Head of caudate nucleus (tissue), 42 donors: ENCODE measurements around the gene TFF3.
"Not testable (repeated sequence)": the region's sequence is repeated elsewhere in the genome, so short reads cannot be mapped to it uniquely, and the experiment has no call there.

Experiments
- DNase-seq, 42 donors: peaks; one replicate each; pipeline versions ENCODE4 v3.0.0 to v3.0.0-alpha.2; 2020 to 2021; ENCODE audit warnings: mixed read lengths in 7 of 42
- intact Hi-C: fragments of 100-400 bp; cut with DNase I; formaldehyde crosslinking; loops from one replicate; pipeline ENCODE4 v1.15.0; 2022

The TFF3 gene

DNA sequence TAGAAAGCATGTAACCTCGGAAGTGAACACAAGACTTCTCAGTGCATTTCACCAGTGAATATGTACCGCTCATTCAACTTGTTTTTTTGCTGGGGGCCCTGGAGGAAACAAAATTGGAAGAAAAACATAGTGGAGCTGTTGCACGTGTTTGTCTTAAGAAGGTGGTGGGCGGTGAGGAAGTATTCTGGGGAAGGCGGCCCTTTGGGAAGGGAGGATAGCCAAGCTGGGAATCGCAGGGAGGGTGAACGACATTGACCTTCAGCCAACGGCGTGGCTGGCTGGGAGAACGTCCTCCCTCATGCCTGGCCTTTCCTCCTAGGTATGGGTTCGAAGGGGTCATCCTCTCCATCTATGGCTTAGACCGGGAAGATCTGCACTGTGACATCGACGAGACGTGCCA is 19.4 kb downstream of the TFF3 start:
- intact Hi-C loops = no loop called here
- DNase-seq = no peak

DNA sequence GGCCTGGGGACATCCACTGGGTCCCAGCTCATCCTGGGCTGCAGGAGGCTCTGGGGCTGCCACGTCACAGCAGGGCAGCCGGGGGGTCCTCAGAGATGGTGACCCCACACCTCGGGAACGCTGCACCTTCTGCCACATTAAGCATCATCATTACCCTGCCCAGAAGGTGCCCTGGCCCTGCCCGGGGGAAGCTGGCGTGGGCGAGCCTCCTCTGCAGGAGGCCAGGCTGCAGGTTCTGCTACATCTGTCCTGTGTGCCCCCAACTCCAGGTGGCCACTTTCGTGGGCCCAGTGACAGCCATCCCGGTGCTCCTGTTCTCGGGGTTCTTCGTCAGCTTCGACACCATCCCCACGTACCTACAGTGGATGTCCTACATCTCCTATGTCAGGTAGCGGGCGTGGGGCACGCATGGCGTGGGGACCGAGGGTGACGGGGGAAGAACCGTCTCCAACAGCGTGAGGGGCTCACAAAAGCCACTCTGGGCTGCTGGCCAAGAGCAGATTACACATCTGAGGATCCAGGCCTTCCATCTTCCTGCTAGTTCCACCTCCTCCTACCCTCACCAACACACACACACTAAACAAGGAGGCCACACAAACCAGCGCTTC is 20.8 kb downstream of the TFF3 start:
- intact Hi-C loops = no loop called here
- no peak for DNase-seq

DNA sequence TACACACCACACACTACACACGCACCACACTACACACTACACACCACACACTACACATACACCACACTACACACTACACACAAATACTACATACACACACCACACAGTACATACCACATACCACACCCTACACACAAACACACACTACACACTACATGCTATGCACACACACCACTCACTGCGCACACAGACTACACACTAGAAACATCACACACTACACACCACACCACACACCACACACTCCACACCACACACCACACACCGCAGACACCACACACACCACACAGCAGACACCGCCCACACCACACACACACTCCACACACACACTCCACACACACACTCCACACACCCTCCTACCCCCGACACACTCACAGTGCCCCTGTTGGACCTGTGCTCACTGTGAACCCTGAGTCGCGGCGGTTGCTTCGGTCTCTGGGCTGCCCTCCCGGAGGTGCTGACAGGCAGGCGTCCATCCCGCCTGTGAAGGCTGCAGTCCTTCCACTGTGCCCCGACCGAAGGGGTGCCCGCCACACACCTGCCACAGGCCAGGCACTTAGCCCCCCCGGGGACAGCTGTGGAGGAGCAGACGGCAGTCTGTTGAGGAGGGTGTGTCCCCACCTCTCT is 21.4 kb downstream of the TFF3 start:
- no peak for DNase-seq
- intact Hi-C loops = no loop called here

DNA sequence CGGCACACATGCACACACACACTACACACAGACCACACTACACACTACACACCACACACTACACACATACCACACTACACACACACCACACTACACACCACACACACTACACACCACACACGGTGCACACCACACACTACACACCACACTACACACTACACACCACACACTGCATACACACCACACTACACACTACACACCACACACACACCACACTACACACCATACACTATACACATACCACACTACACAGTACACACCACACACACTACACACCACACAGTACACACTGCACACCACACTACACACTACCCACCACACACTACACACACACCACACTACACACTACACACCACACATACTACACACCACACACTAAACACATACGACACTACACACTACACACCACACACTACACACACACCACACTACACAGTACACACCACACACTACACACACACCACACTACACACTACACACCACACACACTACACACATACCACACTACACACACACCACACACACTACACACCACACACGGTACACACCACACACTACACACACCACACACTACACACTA is 22.6 kb downstream of the TFF3 start:
- intact Hi-C loops, DNase-seq: not testable (repeated sequence)

DNA sequence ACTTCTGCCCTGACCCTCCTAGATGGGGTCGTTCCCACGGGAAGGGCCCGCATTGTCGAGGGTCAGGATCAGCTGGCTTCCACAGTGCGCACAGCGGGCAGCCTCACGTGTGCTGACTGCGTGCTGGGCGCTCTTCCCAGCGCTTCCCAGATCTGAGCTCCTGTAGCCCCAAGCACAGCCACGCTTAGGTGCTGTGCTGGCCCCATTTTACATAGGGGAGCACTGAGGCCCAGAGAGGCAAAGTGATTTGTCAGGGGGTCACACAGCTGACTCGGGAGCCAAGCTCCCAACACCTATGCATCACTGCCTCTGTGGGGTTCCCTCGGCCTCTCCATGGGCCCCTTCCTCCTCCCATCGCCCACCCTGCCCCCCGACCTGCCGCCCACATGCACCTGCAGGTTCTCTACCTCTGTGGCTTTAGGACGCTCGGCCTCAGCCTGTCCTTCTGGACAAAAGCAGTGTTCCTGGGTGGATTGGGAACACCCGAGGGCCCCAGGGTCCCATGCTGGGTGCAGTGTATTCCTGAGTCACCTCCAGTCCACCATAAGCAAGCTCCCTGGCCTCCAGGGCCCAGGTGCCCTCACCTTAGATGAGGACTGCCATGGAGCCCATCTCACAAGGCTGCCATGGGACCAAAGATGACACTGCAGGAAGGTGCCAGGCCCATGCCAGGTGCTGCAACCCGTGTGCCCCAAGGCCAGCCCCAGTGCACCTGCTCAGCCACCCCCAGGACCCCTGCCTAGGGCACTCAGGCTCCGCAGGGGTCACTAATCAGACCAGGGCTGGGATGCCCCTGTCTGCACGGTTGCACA is 23.3 kb downstream of the TFF3 start:
- intact Hi-C loops = no loop called here

DNA sequence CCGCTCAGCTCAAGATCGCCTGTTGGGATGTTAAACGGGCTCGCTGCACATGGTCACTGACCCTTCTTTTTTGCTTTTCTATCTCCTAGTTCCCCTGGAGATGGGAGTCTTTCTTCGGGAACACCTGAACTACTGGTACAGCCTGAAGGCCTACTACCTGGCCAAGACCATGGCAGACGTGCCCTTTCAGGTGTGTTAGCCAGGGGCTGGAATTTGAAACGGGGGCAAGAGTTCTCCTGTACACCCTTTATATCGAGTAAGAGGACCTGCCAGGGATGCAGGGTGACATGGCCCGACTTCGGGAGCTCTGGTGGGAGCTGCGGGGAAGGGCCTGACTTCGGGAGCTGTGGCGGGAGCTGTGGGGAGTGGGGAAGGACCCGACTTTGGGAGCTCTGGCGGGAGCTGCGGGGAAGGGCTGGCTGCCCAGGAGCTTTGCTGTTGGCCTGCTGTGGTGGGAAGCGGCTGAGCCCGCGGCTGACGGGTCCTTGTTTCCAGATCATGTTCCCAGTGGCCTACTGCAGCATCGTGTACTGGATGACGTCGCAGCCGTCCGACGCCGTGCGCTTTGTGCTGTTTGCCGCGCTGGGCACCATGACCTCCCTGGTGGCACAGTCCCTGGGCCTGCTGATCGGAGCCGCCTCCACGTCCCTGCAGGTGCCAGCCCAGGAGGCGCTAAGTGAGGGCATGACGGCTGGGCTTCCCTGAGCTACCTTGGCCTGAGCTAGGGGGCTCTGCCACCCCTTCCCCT is 24.0 kb downstream of the TFF3 start:
- no peak for DNase-seq
- intact Hi-C loops = no loop called here

More for the DNA sequence above, 23.3 kb downstream of the TFF3 start:
- no peak for DNase-seq

DNA sequence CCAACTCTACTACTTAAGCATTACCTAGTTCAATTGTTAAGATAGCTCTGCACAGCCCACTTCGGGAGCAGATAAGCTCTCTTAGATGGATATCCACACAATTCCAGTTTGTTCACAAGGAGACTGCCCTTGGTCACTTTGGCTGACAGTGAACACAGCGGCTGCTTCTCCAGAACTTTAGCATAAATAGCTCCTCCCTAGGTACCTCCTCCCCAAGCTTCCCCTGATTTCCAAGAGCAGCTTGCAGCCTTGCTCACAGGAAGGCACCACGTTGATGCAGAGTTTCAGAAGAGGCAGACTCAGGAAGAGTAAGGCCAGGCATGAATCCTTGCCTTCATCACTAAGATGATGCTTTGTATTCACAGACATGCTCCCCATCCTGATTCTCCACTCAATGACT is 24.7 kb downstream of the TFF3 start:
- intact Hi-C loops = no loop called here
- DNase-seq = no peak

DNA sequence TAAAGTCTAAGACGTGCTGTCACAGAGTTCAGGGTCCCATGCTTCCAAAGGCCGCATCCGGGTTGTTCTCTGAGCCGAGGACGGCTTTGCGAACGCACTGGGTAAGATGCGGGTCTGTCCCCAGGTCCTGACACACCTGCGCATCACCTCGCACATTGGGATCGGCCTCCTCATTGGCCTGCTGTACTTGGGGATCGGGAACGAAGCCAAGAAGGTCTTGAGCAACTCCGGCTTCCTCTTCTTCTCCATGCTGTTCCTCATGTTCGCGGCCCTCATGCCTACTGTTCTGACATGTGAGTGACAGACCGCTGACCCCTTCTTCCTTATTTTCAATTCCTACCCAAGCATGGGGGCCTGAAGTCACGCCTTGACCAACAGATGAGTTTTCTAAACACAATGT is 25.3 kb downstream of the TFF3 start:
- DNase-seq = peak in 35 of 42 donors; percentile 26 to 76 (median 48)

DNA sequence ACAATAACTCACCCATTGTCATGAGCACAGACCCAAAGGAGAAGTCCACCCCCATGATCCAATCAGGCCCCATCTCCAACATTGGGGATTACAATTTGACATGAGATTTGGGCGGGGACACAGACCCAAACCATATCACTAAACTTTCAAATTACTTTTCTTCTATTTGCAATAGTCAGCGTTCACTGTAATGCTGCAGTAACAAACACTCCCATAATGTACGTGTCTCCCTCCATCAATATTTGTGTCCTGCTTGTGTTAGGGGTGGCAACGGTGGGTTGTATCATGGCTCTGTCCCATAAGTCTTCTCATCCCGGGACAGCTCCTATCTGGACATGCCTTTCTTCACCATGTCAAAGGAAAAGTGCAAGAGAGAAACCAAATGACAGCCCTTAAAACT is 26.2 kb downstream of the TFF3 start:
- DNase-seq = no peak
- intact Hi-C loops = no loop called here

More for the DNA sequence above, 25.3 kb downstream of the TFF3 start:
- intact Hi-C loops = no loop called here

DNA sequence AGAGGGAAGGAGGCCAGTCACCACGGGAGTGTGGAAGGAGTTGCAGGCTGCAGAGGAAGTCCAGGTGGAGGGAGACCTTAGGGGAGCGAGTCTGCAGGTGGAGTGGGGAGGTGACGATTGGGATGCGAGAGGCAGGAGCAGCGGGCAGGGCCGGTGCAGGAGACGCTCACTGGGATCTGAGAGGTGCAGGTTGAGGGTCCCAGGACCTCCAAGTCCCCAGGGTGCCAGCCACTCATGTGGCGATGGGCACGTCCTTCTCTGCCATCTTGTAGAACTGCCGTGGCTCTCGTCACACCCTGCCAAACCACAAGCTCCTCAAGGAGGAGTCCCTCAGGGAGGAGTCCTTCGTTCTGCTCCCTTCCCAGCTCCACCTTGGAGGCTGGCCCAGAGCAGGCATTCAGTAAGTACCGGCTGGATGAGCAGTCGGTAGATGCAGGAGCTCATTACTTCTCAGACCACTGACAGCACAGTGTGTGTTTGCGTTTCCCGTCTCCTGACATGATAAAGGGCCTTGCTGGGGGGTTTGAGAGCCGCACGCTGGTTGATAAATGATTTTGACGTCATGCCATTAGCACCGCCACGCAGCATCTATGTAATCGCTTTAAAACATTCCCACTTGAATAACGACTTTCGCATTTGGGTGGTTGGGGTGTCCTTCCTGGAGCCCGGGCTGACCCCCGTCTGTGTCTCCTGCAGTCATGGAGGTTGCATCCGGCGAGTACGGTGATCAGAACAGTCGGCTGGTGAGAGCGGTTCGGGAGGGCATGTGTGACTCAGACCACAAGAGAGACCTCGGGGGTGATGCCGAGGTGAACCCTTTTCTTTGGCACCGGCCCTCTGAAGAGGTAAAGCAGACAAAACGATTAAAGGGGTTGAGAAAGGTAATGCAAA is 27.8 kb downstream of the TFF3 start:
- DNase-seq = no peak
- intact Hi-C loops = no loop called here

DNA sequence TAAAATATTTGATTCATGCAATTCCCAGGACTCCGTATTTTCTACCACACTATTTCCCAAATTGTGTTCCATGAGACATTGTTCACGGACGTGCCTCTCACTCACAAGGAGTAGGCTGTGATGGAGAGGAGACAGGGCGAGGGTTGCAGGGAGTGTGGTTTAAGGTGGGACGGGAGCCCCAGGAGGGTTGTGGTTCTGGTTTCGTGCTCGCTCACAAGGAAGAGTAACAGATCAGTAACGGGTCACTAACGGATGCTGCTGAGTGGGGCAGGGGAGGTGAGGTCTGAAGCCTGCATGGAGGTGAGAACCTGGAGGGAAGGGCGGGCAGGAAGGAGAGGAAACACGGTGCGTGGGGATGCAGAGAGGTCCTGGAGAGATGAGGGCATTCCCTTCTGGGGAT is 28.8 kb downstream of the TFF3 start:
- intact Hi-C loops = no loop called here
- peak in 3 of 42 donors; percentile 38 to 72 (median 58) for DNase-seq

DNA sequence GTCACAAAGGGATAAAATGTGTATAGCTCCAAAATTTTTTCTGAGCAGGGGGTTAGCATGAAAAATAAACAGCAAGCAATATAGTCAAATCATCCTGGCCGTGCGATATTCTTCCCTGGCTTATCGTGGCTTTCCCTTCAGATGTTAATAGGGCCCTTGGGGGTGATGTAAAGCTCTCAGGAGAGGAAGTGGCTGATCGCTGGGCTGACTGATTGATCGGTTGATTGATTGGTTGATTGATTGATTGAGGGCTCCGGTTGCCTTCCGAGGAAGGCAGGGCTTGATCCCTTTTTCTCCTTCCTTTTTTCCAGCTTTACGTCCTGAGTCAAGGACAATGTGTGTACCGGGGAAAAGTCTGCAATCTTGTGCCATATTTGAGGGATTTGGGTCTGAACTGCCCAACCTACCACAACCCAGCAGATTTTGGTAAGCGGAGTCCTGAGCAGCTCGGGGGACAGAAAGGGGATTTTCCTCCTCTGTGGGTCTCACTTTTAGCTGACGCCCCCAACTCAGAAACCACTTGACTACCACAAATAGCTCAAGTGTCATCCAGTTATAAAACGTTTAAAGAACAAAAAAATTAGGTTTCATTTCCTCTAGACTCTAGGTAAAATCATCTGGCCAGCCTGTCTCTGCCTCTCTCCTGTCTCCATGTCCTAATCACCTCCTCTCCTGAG is 29.5 kb downstream of the TFF3 start:
- no peak for DNase-seq
- intact Hi-C loops = no loop called here

DNA sequence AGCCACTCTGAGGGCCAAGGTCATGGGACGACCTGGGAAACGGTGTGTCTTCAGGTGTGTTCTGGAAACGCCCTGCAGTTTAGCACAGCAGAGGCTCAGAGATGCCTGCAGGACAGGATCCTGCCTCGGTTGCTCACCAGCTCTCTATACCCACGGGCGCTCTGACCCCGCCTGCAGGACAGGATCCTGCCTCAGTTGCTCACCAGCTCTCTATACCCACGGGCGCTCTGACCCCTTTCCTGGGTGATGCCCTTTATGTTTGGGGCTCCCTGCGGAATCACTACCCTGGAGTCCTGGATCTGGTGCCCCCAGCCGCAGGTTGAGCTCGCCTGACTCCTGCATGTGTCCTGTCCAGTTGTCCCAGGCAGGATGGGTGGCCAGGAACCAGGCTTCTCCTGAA is 32.5 kb downstream of the TFF3 start:
- no peak for DNase-seq

DNA sequence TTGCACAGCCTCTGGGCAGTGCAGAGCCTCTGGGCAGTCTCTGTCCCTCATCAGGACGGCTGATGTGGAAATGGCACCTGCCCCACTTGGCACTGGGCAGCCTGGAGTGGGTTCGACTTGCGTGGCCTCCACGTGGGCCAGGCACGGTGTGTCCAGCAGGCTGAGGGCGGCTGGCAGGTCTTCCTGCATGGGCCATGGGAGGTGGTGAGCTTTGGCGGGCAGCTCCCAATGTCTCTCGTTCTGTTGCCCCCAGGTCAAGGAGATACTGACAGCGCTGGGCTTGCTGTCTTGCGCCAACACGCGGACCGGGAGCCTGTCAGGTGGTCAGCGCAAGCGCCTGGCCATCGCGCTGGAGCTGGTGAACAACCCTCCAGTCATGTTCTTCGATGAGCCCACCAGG is 33.2 kb downstream of the TFF3 start:
- intact Hi-C loops = no loop called here
- no peak for DNase-seq

More for the DNA sequence above, 32.5 kb downstream of the TFF3 start:
- intact Hi-C loops = no loop called here

DNA sequence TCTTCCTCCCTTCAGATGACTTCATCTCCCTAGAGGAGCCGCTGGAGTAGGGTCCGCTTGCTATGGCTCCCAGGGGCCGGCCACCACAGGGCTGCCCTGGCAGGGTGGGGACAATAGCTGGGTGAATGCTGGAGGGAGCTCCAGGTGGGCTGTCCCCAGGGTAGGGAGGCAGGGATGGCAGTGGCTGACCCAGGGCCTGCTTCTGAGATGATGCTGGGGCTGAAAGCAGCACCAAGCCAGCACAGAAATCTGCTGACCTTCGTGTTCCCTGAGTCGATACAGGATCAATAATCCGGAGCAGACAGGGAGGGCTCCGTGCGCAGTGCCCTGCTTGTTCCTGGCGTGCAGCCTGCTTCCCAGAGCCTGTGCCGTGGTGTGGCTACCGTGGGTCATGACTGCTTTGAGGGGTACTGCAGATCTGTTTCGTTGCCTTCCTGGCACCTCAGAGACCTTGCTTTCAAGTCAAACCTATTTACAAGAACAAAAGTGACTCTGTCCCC is 34.0 kb downstream of the TFF3 start:
- no peak for DNase-seq
- intact Hi-C loops = no loop called here

DNA sequence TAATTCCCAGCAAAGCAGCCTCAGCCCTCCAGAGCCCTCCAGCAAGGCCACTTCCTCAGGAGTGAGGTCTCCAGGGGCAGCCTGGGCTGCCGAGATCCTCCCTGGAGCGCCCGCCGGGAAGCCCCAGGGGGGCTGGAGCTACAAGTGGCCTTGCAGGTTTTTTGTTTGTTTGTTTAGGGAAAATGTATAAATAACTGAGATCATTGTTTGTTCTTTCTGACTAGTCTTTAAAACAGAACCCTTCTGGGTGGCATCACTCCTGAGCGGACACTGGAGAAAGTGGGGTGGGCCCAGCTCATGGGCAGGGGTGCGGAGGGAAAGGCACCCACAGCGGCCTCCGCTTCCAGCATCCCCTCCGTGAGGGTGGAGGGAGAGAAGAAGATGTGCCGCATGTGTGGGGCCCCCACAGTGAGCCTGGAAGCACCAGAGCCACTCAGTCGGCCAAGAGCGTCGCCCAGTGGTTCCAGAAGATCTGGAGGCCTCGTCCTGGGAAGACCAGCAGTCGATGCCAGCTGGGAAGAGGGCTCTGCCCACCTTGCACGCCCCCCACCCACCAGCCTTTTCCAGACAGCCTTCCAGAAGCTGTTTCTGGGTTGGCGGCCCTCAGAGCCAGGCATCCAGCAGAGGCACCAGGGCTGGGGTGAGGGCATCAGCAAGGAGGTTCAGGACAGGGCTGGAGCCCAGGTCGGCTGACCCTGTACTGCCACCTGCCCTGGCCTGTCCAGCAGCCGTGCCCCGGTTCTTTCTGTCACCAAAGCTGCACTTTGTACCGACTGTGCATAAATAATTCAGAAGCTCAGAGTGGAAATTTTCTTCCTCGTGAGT is 34.6 kb downstream of the TFF3 start:
- intact Hi-C loops = no loop called here
- no peak for DNase-seq

DNA sequence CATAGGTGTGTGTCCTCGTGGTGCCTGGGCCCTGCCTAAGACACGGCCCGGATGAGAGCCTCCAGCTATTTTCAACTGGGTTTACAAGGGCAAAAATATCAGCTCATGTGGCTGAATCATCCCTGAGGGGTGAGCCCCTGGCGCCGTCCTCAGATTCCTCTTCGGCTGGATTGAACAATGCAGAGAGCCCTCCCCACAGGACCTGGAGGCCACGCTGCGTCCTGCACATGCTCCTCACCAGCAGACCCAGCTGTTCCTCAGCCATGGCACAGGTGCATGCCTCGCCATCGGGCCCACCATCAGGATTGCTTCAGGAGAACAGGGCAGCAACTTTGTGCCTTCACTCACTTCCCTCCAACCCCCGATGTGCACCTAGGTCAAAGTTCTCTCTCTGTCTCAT is 35.3 kb downstream of the TFF3 start:
- DNase-seq = no peak
- intact Hi-C loops = no loop called here
